ENCODE results near the gene CNTNAP1.

DNA sequence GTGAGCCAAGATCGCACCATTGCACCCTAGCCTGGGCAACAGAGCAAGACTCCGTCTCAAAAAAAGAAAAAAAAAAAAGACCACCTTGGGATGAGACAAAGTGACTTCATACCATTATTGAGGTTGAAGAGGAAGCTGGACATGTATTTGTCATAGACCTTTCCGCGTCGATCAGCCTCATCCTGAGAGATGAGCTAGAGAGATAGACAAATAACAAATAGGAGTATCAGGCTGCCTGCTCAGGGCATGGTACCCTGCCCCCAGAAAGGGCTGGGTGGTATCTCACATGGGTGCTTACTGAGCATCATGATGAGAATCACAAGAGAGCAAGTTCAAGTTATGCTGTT, 22.1 kb downstream of the CNTNAP1 start:
- TF ChIP-seq POLR2AphosphoS5 (IDR thresholded peaks at IDR 0.05; ENCODE audit: low read depth, low read length) (no peak), EZH2 (IDR thresholded peaks at IDR 0.05) (no peak)
- TF ChIP-seq, protein P1, sequence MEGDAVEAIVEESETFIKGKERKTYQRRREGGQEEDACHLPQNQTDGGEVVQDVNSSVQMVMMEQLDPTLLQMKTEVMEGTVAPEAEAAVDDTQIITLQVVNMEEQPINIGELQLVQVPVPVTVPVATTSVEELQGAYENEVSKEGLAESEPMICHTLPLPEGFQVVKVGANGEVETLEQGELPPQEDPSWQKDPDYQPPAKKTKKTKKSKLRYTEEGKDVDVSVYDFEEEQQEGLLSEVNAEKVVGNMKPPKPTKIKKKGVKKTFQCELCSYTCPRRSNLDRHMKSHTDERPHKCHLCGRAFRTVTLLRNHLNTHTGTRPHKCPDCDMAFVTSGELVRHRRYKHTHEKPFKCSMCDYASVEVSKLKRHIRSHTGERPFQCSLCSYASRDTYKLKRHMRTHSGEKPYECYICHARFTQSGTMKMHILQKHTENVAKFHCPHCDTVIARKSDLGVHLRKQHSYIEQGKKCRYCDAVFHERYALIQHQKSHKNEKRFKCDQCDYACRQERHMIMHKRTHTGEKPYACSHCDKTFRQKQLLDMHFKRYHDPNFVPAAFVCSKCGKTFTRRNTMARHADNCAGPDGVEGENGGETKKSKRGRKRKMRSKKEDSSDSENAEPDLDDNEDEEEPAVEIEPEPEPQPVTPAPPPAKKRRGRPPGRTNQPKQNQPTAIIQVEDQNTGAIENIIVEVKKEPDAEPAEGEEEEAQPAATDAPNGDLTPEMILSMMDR (IDR thresholded peaks at IDR 0.05 in 2 of 3, conservative IDR thresholded peaks at IDR 0.05 in 1 of 3; ENCODE audit: borderline replicate concordance in 1 of 3, insufficient read depth in 1 of 3, low read depth in 2 of 3, low read length in 2 of 3): no peak
